Measurements from ENCODE around the gene SLC7A1.

SLC7A1 gene

DNA sequence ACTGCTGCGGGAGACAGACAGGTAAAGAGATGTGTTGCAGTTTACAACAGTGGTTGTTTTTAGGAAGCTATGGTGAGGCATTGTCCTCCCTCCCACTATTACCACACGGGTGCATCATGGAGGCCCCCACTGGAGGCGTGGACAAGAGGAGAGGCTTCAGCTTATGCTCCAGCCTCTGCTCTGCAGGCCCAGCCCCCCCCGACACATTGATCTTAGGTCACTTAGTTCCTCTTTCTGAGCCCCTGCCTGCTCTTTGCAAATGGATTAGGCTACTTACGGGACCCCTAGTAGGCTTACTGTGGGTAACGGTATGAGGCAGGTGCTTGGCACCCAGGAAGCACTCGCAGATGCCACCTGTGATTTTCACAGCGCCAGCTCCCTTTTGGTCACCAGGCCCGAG lies 123.9 kb downstream of the SLC7A1 start:
- no peak overlapping the region for H4K8ac ChIP-seq (ENCODE audit: low read length)
- H3K27ac ChIP-seq (ENCODE audit: low read length, poor library complexity, severe bottlenecking): no peak overlapping the region
- no peak overlapping the region for H3K14ac ChIP-seq (ENCODE audit: low read length in 2 of 2)
- peak overlapping the region; percentile 39 for H4K91ac ChIP-seq (ENCODE audit: low read length)
- H2AK5ac ChIP-seq (ENCODE audit: low read length, severe bottlenecking): no peak overlapping the region
- H2BK120ac ChIP-seq (ENCODE audit: low read depth, low read length): no peak overlapping the region
- DNase-seq: no peak
- no peak overlapping the region for H2BK15ac ChIP-seq (ENCODE audit: low read depth, poor library complexity, severe bottlenecking)
- no peak overlapping the region for H3K4me3 ChIP-seq (ENCODE audit: insufficient read depth in 1 of 2, low read depth in 1 of 2, low read length in 2 of 2)
- no peak overlapping the region for H3K4me2 ChIP-seq (ENCODE audit: low read length, poor library complexity, severe bottlenecking)
- no peak overlapping the region for H3K9ac ChIP-seq (ENCODE audit: low read length)
- H3K4ac ChIP-seq (ENCODE audit: low read depth in 1 of 2, low read length in 2 of 2): no peak overlapping the region
- H3K23ac ChIP-seq (ENCODE audit: low read length in 2 of 2): no peak overlapping the region
- no peaks in the 10 kb centered on the region for H3K4me1 ChIP-seq (ENCODE audit: control insufficient read depth, insufficient read depth, low read depth, low read length)
- no peak overlapping the region for H2BK12ac ChIP-seq (ENCODE audit: low read length in 2 of 2)
- no peak overlapping the region for H2BK5ac ChIP-seq (ENCODE audit: low read depth, low read length, poor library complexity, severe bottlenecking)
- H3K36me3 ChIP-seq (ENCODE audit: control insufficient read depth in 1 of 2, insufficient read depth in 2 of 2, low read depth in 1 of 2, low read length in 2 of 2): no peaks in the 10 kb centered on the region
- H3K9me3 ChIP-seq (ENCODE audit: control insufficient read depth, low read length): no peaks in the 10 kb centered on the region
- no peak overlapping the region for H2AFZ ChIP-seq (ENCODE audit: low read depth, low read length)
- no peak overlapping the region for H3K18ac ChIP-seq (ENCODE audit: low read depth in 1 of 2, low read length in 2 of 2)
- no peaks in the 10 kb centered on the region for H3K79me1 ChIP-seq (replicated peaks; ENCODE audit: low read length, poor library complexity, severe bottlenecking)
- peaks cover 3 to 4% of the 10 kb centered on the region in 2 experiments for H3K27me3 ChIP-seq (ENCODE audit: control insufficient read depth in 1 of 2, insufficient read depth in 1 of 2, low read length in 2 of 2)
- 91% methylated on average over 9 of the region's 9 CpGs for WGBS

GRCh38 chr13:29465741-29466293 lies 129.7 kb downstream of the SLC7A1 start:
- Histone ChIP-seq H3K9me3 (ENCODE audit: control insufficient read depth, low read length) (no peaks in the 10 kb centered on the region), H2AFZ (ENCODE audit: low read depth, low read length) (no peak overlapping the region), H3K27me3 (ENCODE audit: control insufficient read depth in 1 of 2, insufficient read depth in 1 of 2, low read length in 2 of 2) (peaks cover 22 to 24% of the 10 kb centered on the region in 2 experiments), H3K18ac (ENCODE audit: low read depth in 1 of 2, low read length in 2 of 2) (no peak overlapping the region), H3K14ac (ENCODE audit: low read length in 2 of 2) (no peak overlapping the region), H3K9ac (ENCODE audit: low read length) (no peak overlapping the region), H3K4me3 (ENCODE audit: insufficient read depth in 1 of 2, low read depth in 1 of 2, low read length in 2 of 2) (peak overlapping the region in 1 of 2 experiments; percentile 16), H3K23ac (ENCODE audit: low read length in 2 of 2) (no peak overlapping the region), H2BK120ac (ENCODE audit: low read depth, low read length) (no peak overlapping the region), H2AK5ac (ENCODE audit: low read length, severe bottlenecking) (no peak overlapping the region), H3K36me3 (ENCODE audit: control insufficient read depth in 1 of 2, insufficient read depth in 2 of 2, low read depth in 1 of 2, low read length in 2 of 2) (no peaks in the 10 kb centered on the region), H2BK15ac (ENCODE audit: low read depth, poor library complexity, severe bottlenecking) (no peak overlapping the region), H4K91ac (ENCODE audit: low read length) (no peak overlapping the region), H3K4me1 (ENCODE audit: control insufficient read depth, insufficient read depth, low read depth, low read length) (peaks cover 7% of the 10 kb centered on the region), H3K27ac (ENCODE audit: low read length, poor library complexity, severe bottlenecking) (no peak overlapping the region), H3K4me2 (ENCODE audit: low read length, poor library complexity, severe bottlenecking) (no peak overlapping the region), H3K79me1 (replicated peaks; ENCODE audit: low read length, poor library complexity, severe bottlenecking) (no peaks in the 10 kb centered on the region), H3K4ac (ENCODE audit: low read depth in 1 of 2, low read length in 2 of 2) (no peak overlapping the region), H2BK5ac (ENCODE audit: low read depth, low read length, poor library complexity, severe bottlenecking) (no peak overlapping the region), H2BK12ac (ENCODE audit: low read length in 2 of 2) (no peak overlapping the region), H4K8ac (ENCODE audit: low read length) (no peak overlapping the region)
- WGBS: 54% methylated on average over 6 of the region's 6 CpGs
- DNase-seq: peak; percentile 68

DNA sequence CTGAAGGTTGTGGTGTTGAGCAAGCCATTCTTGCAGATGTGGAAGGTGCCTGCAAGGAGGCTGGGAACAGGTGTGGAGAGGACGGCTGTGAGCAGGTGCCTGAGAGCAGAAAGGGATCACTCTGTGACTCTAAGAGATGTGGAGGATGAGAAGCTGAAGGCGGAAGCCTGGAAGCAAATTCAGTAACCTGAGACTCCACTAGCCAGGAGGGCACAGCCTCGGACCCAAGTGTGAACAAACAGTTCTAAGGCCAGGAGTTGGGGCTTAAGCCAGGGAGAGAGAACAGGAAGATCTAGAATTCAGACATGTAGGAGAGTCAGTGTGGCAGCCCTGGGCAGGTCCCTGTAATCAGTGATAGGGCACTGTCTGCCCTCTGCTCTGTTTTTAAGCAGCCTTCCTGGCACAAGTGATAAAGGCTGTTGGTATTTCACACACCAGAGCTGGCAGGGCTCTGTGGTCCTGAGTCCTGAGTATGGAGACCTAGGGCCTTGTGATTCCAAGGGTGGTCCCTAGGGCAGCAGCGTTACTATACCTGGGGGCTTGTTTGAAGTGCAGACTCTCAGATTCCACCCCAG lies 131.3 kb downstream of the SLC7A1 start:
- Histone ChIP-seq H3K27ac (ENCODE audit: low read length, poor library complexity, severe bottlenecking) (no peak overlapping the region), H3K18ac (ENCODE audit: low read depth in 1 of 2, low read length in 2 of 2) (no peak overlapping the region), H4K91ac (ENCODE audit: low read length) (no peak overlapping the region), H3K14ac (ENCODE audit: low read length in 2 of 2) (no peak overlapping the region), H3K4me2 (ENCODE audit: low read length, poor library complexity, severe bottlenecking) (no peak overlapping the region), H3K4ac (ENCODE audit: low read depth in 1 of 2, low read length in 2 of 2) (no peak overlapping the region), H2BK5ac (ENCODE audit: low read depth, low read length, poor library complexity, severe bottlenecking) (no peak overlapping the region), H3K4me3 (ENCODE audit: insufficient read depth in 1 of 2, low read depth in 1 of 2, low read length in 2 of 2) (no peak overlapping the region), H3K4me1 (ENCODE audit: control insufficient read depth, insufficient read depth, low read depth, low read length) (peaks cover 7% of the 10 kb centered on the region), H3K79me1 (replicated peaks; ENCODE audit: low read length, poor library complexity, severe bottlenecking) (no peaks in the 10 kb centered on the region), H3K9me3 (ENCODE audit: control insufficient read depth, low read length) (no peaks in the 10 kb centered on the region), H3K36me3 (ENCODE audit: control insufficient read depth in 1 of 2, insufficient read depth in 2 of 2, low read depth in 1 of 2, low read length in 2 of 2) (no peaks in the 10 kb centered on the region), H4K8ac (ENCODE audit: low read length) (no peak overlapping the region), H2AK5ac (ENCODE audit: low read length, severe bottlenecking) (no peak overlapping the region), H2AFZ (ENCODE audit: low read depth, low read length) (no peak overlapping the region), H2BK15ac (ENCODE audit: low read depth, poor library complexity, severe bottlenecking) (no peak overlapping the region), H2BK120ac (ENCODE audit: low read depth, low read length) (no peak overlapping the region), H3K27me3 (ENCODE audit: control insufficient read depth in 1 of 2, insufficient read depth in 1 of 2, low read length in 2 of 2) (peaks cover 18 to 24% of the 10 kb centered on the region in 2 experiments), H2BK12ac (ENCODE audit: low read length in 2 of 2) (no peak overlapping the region), H3K23ac (ENCODE audit: low read length in 2 of 2) (no peak overlapping the region), H3K9ac (ENCODE audit: low read length) (no peak overlapping the region)
- DNase-seq: no peak
- WGBS: 71% methylated on average over 4 of the region's 4 CpGs

- no peak overlapping the region for H2BK120ac ChIP-seq (ENCODE audit: low read depth, low read length)
- peaks cover 18 to 24% of the 10 kb centered on the region in 2 experiments for H3K27me3 ChIP-seq (ENCODE audit: control insufficient read depth in 1 of 2, insufficient read depth in 1 of 2, low read length in 2 of 2)
- no peak overlapping the region for H3K27ac ChIP-seq (ENCODE audit: low read length, poor library complexity, severe bottlenecking)
- H3K4me2 ChIP-seq (ENCODE audit: low read length, poor library complexity, severe bottlenecking): no peak overlapping the region
- H2BK5ac ChIP-seq (ENCODE audit: low read depth, low read length, poor library complexity, severe bottlenecking): no peak overlapping the region
- H3K18ac ChIP-seq (ENCODE audit: low read depth in 1 of 2, low read length in 2 of 2): no peak overlapping the region
- H3K4ac ChIP-seq (ENCODE audit: low read depth in 1 of 2, low read length in 2 of 2): no peak overlapping the region
- H3K9ac ChIP-seq (ENCODE audit: low read length): no peak overlapping the region
- H4K91ac ChIP-seq (ENCODE audit: low read length): no peak overlapping the region
- H2AK5ac ChIP-seq (ENCODE audit: low read length, severe bottlenecking): no peak overlapping the region
- H3K79me1 ChIP-seq (replicated peaks; ENCODE audit: low read length, poor library complexity, severe bottlenecking): no peaks in the 10 kb centered on the region
- 98% methylated on average over 2 of the region's 2 CpGs for WGBS
- H3K14ac ChIP-seq (ENCODE audit: low read length in 2 of 2): no peak overlapping the region
- H3K4me3 ChIP-seq (ENCODE audit: insufficient read depth in 1 of 2, low read depth in 1 of 2, low read length in 2 of 2): no peak overlapping the region
- H2AFZ ChIP-seq (ENCODE audit: low read depth, low read length): no peak overlapping the region
- DNase-seq: no peak
- no peaks in the 10 kb centered on the region for H3K9me3 ChIP-seq (ENCODE audit: control insufficient read depth, low read length)
- H2BK15ac ChIP-seq (ENCODE audit: low read depth, poor library complexity, severe bottlenecking): no peak overlapping the region
- no peak overlapping the region for H4K8ac ChIP-seq (ENCODE audit: low read length)
- no peak overlapping the region for H2BK12ac ChIP-seq (ENCODE audit: low read length in 2 of 2)
- no peak overlapping the region for H3K23ac ChIP-seq (ENCODE audit: low read length in 2 of 2)
- no peaks in the 10 kb centered on the region for H3K36me3 ChIP-seq (ENCODE audit: control insufficient read depth in 1 of 2, insufficient read depth in 2 of 2, low read depth in 1 of 2, low read length in 2 of 2)
- H3K4me1 ChIP-seq (ENCODE audit: control insufficient read depth, insufficient read depth, low read depth, low read length): peaks cover 1% of the 10 kb centered on the region
Observed at GRCh38 chr13:29459813-29460355, 135.6 kb downstream of the SLC7A1 start.
